WTC11 (cell line): ENCODE measurements around the gene AP3D1. TPM values are rescaled to one million over a fixed set of nuclear protein-coding genes. Genes with fewer than 3 reads are reported as not detected.

Experiments
- ATAC-seq: fragments of 200-7000 bp; cut with Tn5 transposase; 2 replicates; pipeline ENCODE4 v1.10.0; 2021; ENCODE audit warnings: mild to moderate bottlenecking, moderate library complexity
- CTCF ChIA-PET: fragments of 300-600 bp; sonication (Branson Sonifier 250); formaldehyde crosslinking; loops from one replicate; lab custom pipeline; 2021; ENCODE audit warnings: antibody characterized with exemption; lab: Charles Lee
- POLR2A ChIA-PET: fragments of 350-600 bp; sonication (Branson Sonifier 250); formaldehyde crosslinking; loops from one replicate; lab custom pipeline; 2021; ENCODE audit warnings: antibody characterized with exemption; lab: Charles Lee
- DNase-seq: peaks from one replicate; pipeline ENCODE4 v3.0.0; 2021; ENCODE audit warnings: low spot score
- H3K27ac Mint-ChIP-seq: 2 replicates; pipeline ENCODE4 v1.8.0; 2021; ENCODE audit warnings: mixed read lengths
- H3K27me3 Mint-ChIP-seq: 2 replicates; pipeline ENCODE4 v1.8.0; 2021; ENCODE audit warnings: low read depth, mild to moderate bottlenecking, moderate library complexity, mixed read lengths
- H3K36me3 Mint-ChIP-seq: 2 replicates; pipeline ENCODE4 v1.8.0; 2021; ENCODE audit warnings: mixed read lengths
- H3K4me1 Mint-ChIP-seq: 2 replicates; pipeline ENCODE4 v1.8.0; 2022; ENCODE audit warnings: mixed read lengths
- H3K4me3 Mint-ChIP-seq: 2 replicates; pipeline ENCODE4 v1.8.0; 2021; ENCODE audit warnings: mild to moderate bottlenecking, moderate library complexity, mixed read lengths
- H3K9me3 Mint-ChIP-seq: 2 replicates; pipeline ENCODE4 v1.8.0; 2021; ENCODE audit warnings: mixed read lengths
- ETV6 ChIP-seq: sonication (generic); formaldehyde crosslinking; IDR thresholded peaks from 2 replicates; pipeline ENCODE4 v1.8.1; 2022; ENCODE audit warnings: mild to moderate bottlenecking, missing genetic modification reagents
- NR2C2 ChIP-seq: sonication (generic); formaldehyde crosslinking; IDR thresholded peaks from 2 replicates; pipeline ENCODE4 v1.8.0; 2022; ENCODE audit warnings: mild to moderate bottlenecking, missing genetic modification reagents
- OVOL2 ChIP-seq: fragments of 250-450 bp; sonication (Bioruptor Pico); IDR thresholded peaks from 2 replicates; pipeline ENCODE4 v1.9.0; 2021; ENCODE audit warnings: mild to moderate bottlenecking, borderline replicate concordance
- TCF7 ChIP-seq: sonication (generic); formaldehyde crosslinking; IDR thresholded peaks from 2 replicates; pipeline ENCODE4 v1.8.0; 2022; ENCODE audit warnings: mild to moderate bottlenecking, low read depth, missing genetic modification reagents, moderate library complexity
- TEAD4 ChIP-seq: sonication (generic); formaldehyde crosslinking; IDR thresholded peaks from 2 replicates; pipeline ENCODE4 v1.8.0; 2022; ENCODE audit warnings: mild to moderate bottlenecking, missing genetic modification reagents
- TP53 ChIP-seq: sonication (generic); formaldehyde crosslinking; IDR thresholded peaks from 2 replicates; pipeline ENCODE4 v1.8.1; 2023; ENCODE audit warnings: mild to moderate bottlenecking, missing genetic modification reagents
- ZNF219 ChIP-seq: sonication (generic); formaldehyde crosslinking; IDR thresholded peaks from 2 replicates; pipeline ENCODE4 v1.8.0; 2023; ENCODE audit warnings: missing genetic modification reagents, mild to moderate bottlenecking, borderline replicate concordance
- ZNF232 ChIP-seq: sonication (generic); formaldehyde crosslinking; IDR thresholded peaks from 2 replicates; pipeline ENCODE4 v1.8.0; 2022; ENCODE audit warnings: mild to moderate bottlenecking, missing genetic modification reagents
- ZNF671 ChIP-seq: fragments of 250-450 bp; sonication (Bioruptor Pico); IDR thresholded peaks from 2 replicates; pipeline ENCODE4 v1.8.0; 2021; ENCODE audit warnings: mild to moderate bottlenecking
- total RNA-seq: library from RNA; stranded (reverse); gene quantifications from 3 replicates; pipeline ENCODE4 v1.2.3, GENCODE V29; 2021
- TF ChIP-seq, protein P1 (sequence below): sonication (generic); formaldehyde crosslinking; IDR thresholded peaks from 2 replicates; pipeline ENCODE4 v1.8.1; 2022; ENCODE audit warnings: low read depth, mild to moderate bottlenecking, moderate library complexity, missing genetic modification reagents, borderline replicate concordance
- TF ChIP-seq, protein P2 (sequence below): sonication (generic); formaldehyde crosslinking; IDR thresholded peaks from 2 replicates; pipeline ENCODE4 v1.8.1; 2023; ENCODE audit warnings: mild to moderate bottlenecking, missing genetic modification reagents, moderate library complexity
- TF ChIP-seq, protein P3 (sequence below): sonication (generic); formaldehyde crosslinking; conservative IDR thresholded peaks from 2 replicates; pipeline ENCODE4 v1.8.1; 2023; ENCODE audit warnings: mild to moderate bottlenecking, low read depth, missing genetic modification reagents, moderate library complexity
- TF ChIP-seq, protein P4 (sequence below): sonication (generic); formaldehyde crosslinking; IDR thresholded peaks from 2 replicates; pipeline ENCODE4 v1.8.1; 2022; ENCODE audit warnings: low read depth, missing genetic modification reagents, borderline replicate concordance
- TF ChIP-seq, protein P5 (sequence below): sonication (generic); formaldehyde crosslinking; IDR thresholded peaks from 2 replicates; pipeline ENCODE4 v1.8.1; 2023; ENCODE audit warnings: mild to moderate bottlenecking, missing genetic modification reagents
- TF ChIP-seq, protein P6 (sequence below): sonication (generic); formaldehyde crosslinking; conservative IDR thresholded peaks from 2 replicates; pipeline ENCODE4 v1.8.1; 2022; ENCODE audit warnings: mild to moderate bottlenecking, missing genetic modification reagents
- TF ChIP-seq, protein P7 (sequence below): sonication (generic); formaldehyde crosslinking; IDR thresholded peaks from 2 replicates; pipeline ENCODE4 v1.8.1; 2022; ENCODE audit warnings: mild to moderate bottlenecking, missing genetic modification reagents, moderate library complexity, borderline replicate concordance

AP3D1 gene
- total RNA-seq, 1 experiment from 2014 or later: 190 TPM

DNA sequence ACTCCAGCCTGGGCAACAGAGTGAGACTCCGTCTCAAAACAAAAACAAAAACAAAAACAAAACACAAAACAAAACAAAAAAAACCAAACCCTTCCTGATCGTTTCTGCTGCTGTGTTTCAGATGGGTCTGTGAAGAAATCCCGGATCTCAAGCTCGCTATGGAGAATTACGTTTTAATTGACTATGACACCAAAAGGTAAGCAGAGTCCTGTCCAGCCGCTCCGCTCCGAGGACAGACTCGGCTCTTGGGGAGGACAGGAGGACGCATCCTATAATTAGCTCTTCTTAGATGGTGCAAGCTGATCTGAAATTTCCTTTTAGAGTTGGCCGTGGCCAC lies 34.3 kb upstream of the AP3D1 start (continued):
- no peak for TF ChIP-seq ETV6
- TF ChIP-seq, protein P1, sequence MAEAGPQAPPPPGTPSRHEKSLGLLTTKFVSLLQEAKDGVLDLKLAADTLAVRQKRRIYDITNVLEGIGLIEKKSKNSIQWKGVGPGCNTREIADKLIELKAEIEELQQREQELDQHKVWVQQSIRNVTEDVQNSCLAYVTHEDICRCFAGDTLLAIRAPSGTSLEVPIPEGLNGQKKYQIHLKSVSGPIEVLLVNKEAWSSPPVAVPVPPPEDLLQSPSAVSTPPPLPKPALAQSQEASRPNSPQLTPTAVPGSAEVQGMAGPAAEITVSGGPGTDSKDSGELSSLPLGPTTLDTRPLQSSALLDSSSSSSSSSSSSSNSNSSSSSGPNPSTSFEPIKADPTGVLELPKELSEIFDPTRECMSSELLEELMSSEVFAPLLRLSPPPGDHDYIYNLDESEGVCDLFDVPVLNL (CRISPR knock-in tag): no peak
- TF ChIP-seq, protein P2, sequence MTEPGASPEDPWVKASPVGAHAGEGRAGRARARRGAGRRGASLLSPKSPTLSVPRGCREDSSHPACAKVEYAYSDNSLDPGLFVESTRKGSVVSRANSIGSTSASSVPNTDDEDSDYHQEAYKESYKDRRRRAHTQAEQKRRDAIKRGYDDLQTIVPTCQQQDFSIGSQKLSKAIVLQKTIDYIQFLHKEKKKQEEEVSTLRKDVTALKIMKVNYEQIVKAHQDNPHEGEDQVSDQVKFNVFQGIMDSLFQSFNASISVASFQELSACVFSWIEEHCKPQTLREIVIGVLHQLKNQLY (CRISPR knock-in tag): no peak
- TF ChIP-seq ZNF671: no peak
- TF ChIP-seq, protein P3, sequence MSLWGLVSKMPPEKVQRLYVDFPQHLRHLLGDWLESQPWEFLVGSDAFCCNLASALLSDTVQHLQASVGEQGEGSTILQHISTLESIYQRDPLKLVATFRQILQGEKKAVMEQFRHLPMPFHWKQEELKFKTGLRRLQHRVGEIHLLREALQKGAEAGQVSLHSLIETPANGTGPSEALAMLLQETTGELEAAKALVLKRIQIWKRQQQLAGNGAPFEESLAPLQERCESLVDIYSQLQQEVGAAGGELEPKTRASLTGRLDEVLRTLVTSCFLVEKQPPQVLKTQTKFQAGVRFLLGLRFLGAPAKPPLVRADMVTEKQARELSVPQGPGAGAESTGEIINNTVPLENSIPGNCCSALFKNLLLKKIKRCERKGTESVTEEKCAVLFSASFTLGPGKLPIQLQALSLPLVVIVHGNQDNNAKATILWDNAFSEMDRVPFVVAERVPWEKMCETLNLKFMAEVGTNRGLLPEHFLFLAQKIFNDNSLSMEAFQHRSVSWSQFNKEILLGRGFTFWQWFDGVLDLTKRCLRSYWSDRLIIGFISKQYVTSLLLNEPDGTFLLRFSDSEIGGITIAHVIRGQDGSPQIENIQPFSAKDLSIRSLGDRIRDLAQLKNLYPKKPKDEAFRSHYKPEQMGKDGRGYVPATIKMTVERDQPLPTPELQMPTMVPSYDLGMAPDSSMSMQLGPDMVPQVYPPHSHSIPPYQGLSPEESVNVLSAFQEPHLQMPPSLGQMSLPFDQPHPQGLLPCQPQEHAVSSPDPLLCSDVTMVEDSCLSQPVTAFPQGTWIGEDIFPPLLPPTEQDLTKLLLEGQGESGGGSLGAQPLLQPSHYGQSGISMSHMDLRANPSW (CRISPR knock-in tag): no peak
- no peak for TF ChIP-seq NR2C2
- no peak for TF ChIP-seq ZNF232 (CRISPR knock-in tag)
- TF ChIP-seq, protein P4, sequence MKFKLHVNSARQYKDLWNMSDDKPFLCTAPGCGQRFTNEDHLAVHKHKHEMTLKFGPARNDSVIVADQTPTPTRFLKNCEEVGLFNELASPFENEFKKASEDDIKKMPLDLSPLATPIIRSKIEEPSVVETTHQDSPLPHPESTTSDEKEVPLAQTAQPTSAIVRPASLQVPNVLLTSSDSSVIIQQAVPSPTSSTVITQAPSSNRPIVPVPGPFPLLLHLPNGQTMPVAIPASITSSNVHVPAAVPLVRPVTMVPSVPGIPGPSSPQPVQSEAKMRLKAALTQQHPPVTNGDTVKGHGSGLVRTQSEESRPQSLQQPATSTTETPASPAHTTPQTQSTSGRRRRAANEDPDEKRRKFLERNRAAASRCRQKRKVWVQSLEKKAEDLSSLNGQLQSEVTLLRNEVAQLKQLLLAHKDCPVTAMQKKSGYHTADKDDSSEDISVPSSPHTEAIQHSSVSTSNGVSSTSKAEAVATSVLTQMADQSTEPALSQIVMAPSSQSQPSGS (CRISPR knock-in tag): no peak
- no peak for TF ChIP-seq TCF7
- no peak for TF ChIP-seq ZNF219 (CRISPR knock-in tag)
- no peak for TF ChIP-seq TP53 (CRISPR knock-in tag)
- TF ChIP-seq, all 79 proteins: peak for 0

DNA sequence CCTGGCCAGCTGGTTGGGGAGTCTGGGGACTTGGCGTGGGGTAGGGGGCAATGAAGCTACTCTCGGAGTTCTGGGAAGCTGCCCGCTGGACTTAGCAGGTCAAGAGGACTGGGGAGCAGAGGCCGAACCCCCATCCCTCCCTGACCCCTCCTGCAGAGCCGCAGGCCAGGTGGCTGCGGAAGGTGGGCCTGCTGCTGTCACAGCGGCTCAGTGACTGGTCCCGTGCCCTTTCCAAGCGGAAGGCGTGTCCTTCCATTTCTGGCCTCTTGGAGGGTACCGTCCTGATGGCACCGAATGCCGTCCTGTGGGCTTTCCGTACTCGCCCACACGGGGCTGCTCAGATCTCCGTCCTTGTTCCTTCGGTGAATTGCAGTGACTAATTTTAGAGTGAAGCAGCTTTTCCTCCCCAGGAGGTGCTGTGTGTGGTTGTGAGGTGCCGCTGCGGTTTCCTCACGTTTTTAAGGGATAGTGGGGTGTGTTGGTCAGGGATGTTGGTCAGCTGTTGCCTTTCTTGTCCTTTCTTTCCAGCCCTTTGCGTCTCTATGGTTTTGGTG lies 33.1 kb upstream of the AP3D1 start:
- H3K9me3 Mint-ChIP-seq: no peaks in the 10 kb centered on the region
- H3K36me3 Mint-ChIP-seq: peaks cover 30% of the 10 kb centered on the region
- ATAC-seq: no peak
- TF ChIP-seq OVOL2 (no peak), TEAD4 (CRISPR knock-in tag) (no peak)
- TF ChIP-seq, protein P5, sequence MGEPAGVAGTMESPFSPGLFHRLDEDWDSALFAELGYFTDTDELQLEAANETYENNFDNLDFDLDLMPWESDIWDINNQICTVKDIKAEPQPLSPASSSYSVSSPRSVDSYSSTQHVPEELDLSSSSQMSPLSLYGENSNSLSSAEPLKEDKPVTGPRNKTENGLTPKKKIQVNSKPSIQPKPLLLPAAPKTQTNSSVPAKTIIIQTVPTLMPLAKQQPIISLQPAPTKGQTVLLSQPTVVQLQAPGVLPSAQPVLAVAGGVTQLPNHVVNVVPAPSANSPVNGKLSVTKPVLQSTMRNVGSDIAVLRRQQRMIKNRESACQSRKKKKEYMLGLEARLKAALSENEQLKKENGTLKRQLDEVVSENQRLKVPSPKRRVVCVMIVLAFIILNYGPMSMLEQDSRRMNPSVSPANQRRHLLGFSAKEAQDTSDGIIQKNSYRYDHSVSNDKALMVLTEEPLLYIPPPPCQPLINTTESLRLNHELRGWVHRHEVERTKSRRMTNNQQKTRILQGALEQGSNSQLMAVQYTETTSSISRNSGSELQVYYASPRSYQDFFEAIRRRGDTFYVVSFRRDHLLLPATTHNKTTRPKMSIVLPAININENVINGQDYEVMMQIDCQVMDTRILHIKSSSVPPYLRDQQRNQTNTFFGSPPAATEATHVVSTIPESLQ (CRISPR knock-in tag): no peak
- TF ChIP-seq, protein P6, sequence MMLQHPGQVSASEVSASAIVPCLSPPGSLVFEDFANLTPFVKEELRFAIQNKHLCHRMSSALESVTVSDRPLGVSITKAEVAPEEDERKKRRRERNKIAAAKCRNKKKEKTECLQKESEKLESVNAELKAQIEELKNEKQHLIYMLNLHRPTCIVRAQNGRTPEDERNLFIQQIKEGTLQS (CRISPR knock-in tag): no peak
- TF ChIP-seq, protein P7, sequence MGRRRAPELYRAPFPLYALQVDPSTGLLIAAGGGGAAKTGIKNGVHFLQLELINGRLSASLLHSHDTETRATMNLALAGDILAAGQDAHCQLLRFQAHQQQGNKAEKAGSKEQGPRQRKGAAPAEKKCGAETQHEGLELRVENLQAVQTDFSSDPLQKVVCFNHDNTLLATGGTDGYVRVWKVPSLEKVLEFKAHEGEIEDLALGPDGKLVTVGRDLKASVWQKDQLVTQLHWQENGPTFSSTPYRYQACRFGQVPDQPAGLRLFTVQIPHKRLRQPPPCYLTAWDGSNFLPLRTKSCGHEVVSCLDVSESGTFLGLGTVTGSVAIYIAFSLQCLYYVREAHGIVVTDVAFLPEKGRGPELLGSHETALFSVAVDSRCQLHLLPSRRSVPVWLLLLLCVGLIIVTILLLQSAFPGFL (CRISPR knock-in tag): no peak
- H3K4me3 Mint-ChIP-seq: no peak overlapping the region
- no peaks in the 10 kb centered on the region for H3K4me1 Mint-ChIP-seq
- CTCF ChIA-PET: no interaction called here
- DNase-seq: no peak
- POLR2A ChIA-PET: no interaction called here
- peak overlapping the region; percentile 80 for H3K27ac Mint-ChIP-seq
- H3K27me3 Mint-ChIP-seq: no peaks in the 10 kb centered on the region
